ENCODE results near the gene SORBS1. TPM values are rescaled to one million over a fixed set of nuclear protein-coding genes. Genes with fewer than 3 reads are reported as not detected.

Gene SORBS1
- total RNA-seq, 1 donor from 2014 or later: 30.7 TPM

DNA sequence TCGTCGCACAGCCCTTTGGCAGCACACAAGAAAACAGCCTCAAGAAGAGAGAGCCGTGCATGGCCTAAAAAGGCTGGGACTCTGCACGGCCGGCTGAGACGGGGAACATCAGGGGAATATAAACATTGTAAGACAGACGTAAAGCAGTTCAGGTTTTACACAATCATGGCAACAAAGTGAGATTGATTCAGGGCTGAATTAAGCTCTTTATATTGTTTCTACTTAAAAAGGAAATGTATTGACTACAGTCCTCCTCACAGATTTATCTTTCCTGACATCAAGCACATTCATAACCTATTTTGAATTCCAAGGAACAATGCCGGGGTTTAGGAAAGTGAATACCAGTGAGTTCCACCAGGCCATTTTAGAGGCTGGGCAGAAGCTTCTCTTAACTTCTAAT lies 25.2 kb downstream of the SORBS1 start:
- no peaks in the 10 kb centered on the region for H3K9me3 Mint-ChIP-seq (ENCODE audit: low read depth)
- H3K4me1 Mint-ChIP-seq (ENCODE audit: low read depth): peaks cover 51% of the 10 kb centered on the region
- no peak for TF ChIP-seq CTCF (IDR thresholded peaks at IDR 0.05; ENCODE audit: unreplicated experiment)
- no peak for DNase-seq (ENCODE audit: low spot score, unreplicated experiment)
- H3K27ac Mint-ChIP-seq: peak overlapping the region; percentile 12
- no peaks in the 10 kb centered on the region for H3K36me3 Mint-ChIP-seq (ENCODE audit: insufficient read depth)
- H3K27me3 Mint-ChIP-seq: no peaks in the 10 kb centered on the region
- no peak overlapping the region for H3K4me3 Mint-ChIP-seq (ENCODE audit: low read depth)

GRCh38 chr10:95535526-95535925 lies 25.6 kb downstream of the SORBS1 start:
- no peak for TF ChIP-seq CTCF (IDR thresholded peaks at IDR 0.05; ENCODE audit: unreplicated experiment)
- Mint-ChIP-seq H3K27me3 (peaks cover 2% of the 10 kb centered on the region), H3K9me3 (ENCODE audit: low read depth) (no peaks in the 10 kb centered on the region), H3K36me3 (ENCODE audit: insufficient read depth) (no peaks in the 10 kb centered on the region), H3K4me1 (ENCODE audit: low read depth) (peaks cover 50% of the 10 kb centered on the region), H3K4me3 (ENCODE audit: low read depth) (no peak overlapping the region), H3K27ac (no peak overlapping the region)
- no peak for DNase-seq (ENCODE audit: low spot score, unreplicated experiment)

- no peaks in the 10 kb centered on the region for H3K36me3 Mint-ChIP-seq (ENCODE audit: insufficient read depth)
- no peak overlapping the region for H3K27ac Mint-ChIP-seq
- H3K4me3 Mint-ChIP-seq (ENCODE audit: low read depth): no peak overlapping the region
- DNase-seq (ENCODE audit: low spot score, unreplicated experiment): no peak
- H3K4me1 Mint-ChIP-seq (ENCODE audit: low read depth): peaks cover 44% of the 10 kb centered on the region
- H3K9me3 Mint-ChIP-seq (ENCODE audit: low read depth): no peaks in the 10 kb centered on the region
- no peak for TF ChIP-seq CTCF (IDR thresholded peaks at IDR 0.05; ENCODE audit: unreplicated experiment)
- H3K27me3 Mint-ChIP-seq: peaks cover 2% of the 10 kb centered on the region
These were observed 27.6 kb downstream of the SORBS1 start for GRCh38 chr10:95533590-95533989.

DNA sequence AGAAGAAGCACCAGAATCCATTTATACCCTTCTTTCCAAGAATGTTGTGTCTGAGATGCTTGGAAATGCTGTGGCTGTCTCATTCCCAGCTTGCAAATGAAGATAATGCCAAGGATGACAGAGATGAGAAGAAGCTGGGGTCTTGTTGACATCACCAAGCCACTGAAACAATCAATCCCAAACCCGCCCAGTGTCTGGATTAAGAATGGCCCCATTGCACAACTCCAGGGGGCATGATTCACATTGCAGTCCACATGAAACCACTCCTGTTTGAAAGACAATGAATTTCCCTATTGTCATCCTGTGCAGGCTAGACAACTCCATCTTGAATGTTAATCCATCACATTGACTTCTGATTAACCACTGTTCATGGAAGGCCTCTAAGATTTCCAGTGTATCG lies 28.6 kb downstream of the SORBS1 start:
- no peak for TF ChIP-seq CTCF (IDR thresholded peaks at IDR 0.05; ENCODE audit: unreplicated experiment)
- H3K27ac Mint-ChIP-seq: no peak overlapping the region
- no peaks in the 10 kb centered on the region for H3K9me3 Mint-ChIP-seq (ENCODE audit: low read depth)
- H3K36me3 Mint-ChIP-seq (ENCODE audit: insufficient read depth): no peaks in the 10 kb centered on the region
- no peak for DNase-seq (ENCODE audit: low spot score, unreplicated experiment)
- H3K27me3 Mint-ChIP-seq: peaks cover 2% of the 10 kb centered on the region
- peaks cover 38% of the 10 kb centered on the region for H3K4me1 Mint-ChIP-seq (ENCODE audit: low read depth)
- H3K4me3 Mint-ChIP-seq (ENCODE audit: low read depth): no peak overlapping the region

DNA sequence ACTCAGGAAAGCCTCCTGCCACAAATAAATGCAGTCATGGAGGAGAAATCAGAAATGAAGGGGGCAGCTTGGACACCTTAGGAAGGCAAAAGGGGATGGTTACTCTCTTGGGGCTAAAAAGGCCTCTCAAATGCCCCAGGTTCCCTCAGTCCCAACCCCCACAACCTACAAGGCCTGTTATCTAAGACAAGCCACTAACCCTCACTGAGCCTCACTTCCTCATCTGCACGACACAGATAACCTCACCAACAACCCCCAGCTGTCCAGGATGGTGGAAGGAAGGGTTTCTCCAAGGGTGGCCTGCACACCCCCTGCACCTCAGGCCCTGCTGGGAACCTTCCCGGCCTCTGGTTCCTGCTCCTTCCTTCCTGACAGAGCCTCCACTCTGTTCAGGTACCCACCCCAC lies 29.2 kb downstream of the SORBS1 start:
- H3K27ac Mint-ChIP-seq: no peak overlapping the region
- no peaks in the 10 kb centered on the region for H3K9me3 Mint-ChIP-seq (ENCODE audit: low read depth)
- H3K4me3 Mint-ChIP-seq (ENCODE audit: low read depth): no peak overlapping the region
- H3K36me3 Mint-ChIP-seq (ENCODE audit: insufficient read depth): no peaks in the 10 kb centered on the region
- H3K27me3 Mint-ChIP-seq: peaks cover 2% of the 10 kb centered on the region
- TF ChIP-seq CTCF (IDR thresholded peaks at IDR 0.05; ENCODE audit: unreplicated experiment): no peak
- peaks cover 33% of the 10 kb centered on the region for H3K4me1 Mint-ChIP-seq (ENCODE audit: low read depth)
- DNase-seq (ENCODE audit: low spot score, unreplicated experiment): no peak

Measured in progenitor cell of endocrine pancreas (in vitro differentiated cells).